MM.1S (cell line): ENCODE data around the gene NPR3.

Experiments used
- CTCF ChIP-seq: fragments of 300-600 bp; sonication (generic); IDR thresholded peaks from 2 replicates; pipeline ENCODE4 v1.5.1; 2016; ENCODE audit warnings: antibody characterized with exemption, low read length, mixed read lengths
- EZH2 ChIP-seq: fragments of 300-600 bp; sonication (generic); optimal IDR thresholded peaks from 2 replicates; pipeline ENCODE3; 2017; ENCODE audit warnings: low read depth, mild to moderate bottlenecking, antibody characterized with exemption, low read length, mixed read lengths
- EZH2phosphoT487 ChIP-seq: fragments of 300-600 bp; sonication (generic); IDR thresholded peaks from 2 replicates; pipeline ENCODE4 v1.6.1; 2018; ENCODE audit warnings: antibody characterized with exemption, low read length

GRCh38 chr5:32785611-32786254 is 74.6 kb downstream of the NPR3 start:
- TF ChIP-seq CTCF (no peak), EZH2 (no peak), EZH2phosphoT487 (no peak)
